ENCODE measurements around the gene STXBP1.
"Not testable (repeated sequence)": the region's sequence is repeated elsewhere in the genome, so short reads cannot be mapped to it uniquely, and the experiment has no call there.

Gene STXBP1

GRCh38 chr9:127580879-127581475 is 31.1 kb upstream of the STXBP1 start:
- no peaks in the 10 kb centered on the region for H3K36me3 ChIP-seq (ENCODE audit: control insufficient read depth, low read depth, low read length)
- H3K9ac ChIP-seq (ENCODE audit: low read length): no peak overlapping the region
- H3K27me3 ChIP-seq (ENCODE audit: control insufficient read depth, insufficient read depth, low read length): no peaks in the 10 kb centered on the region
- H3K4me3 ChIP-seq (ENCODE audit: low read length): no peak overlapping the region
- H3K9me3 ChIP-seq (ENCODE audit: control insufficient read depth, low read depth, low read length): no peaks in the 10 kb centered on the region
- H3K27ac ChIP-seq (ENCODE audit: low read length): no peak overlapping the region
- H3K4me1 ChIP-seq (ENCODE audit: control insufficient read depth, low read depth, low read length): peaks cover 6% of the 10 kb centered on the region

GRCh38 chr9:127584474-127584805 is 27.6 kb upstream of the STXBP1 start:
- H3K27ac ChIP-seq (ENCODE audit: low read length): not testable (repeated sequence)

GRCh38 chr9:127585161-127585819 is 26.8 kb upstream of the STXBP1 start:
- Histone ChIP-seq H3K36me3 (ENCODE audit: control insufficient read depth, low read depth, low read length) (no peaks in the 10 kb centered on the region), H3K27ac (ENCODE audit: low read length) (no peak overlapping the region), H3K9ac (ENCODE audit: low read length) (no peak overlapping the region), H3K27me3 (ENCODE audit: control insufficient read depth, insufficient read depth, low read length) (no peaks in the 10 kb centered on the region), H3K9me3 (ENCODE audit: control insufficient read depth, low read depth, low read length) (no peaks in the 10 kb centered on the region), H3K4me1 (ENCODE audit: control insufficient read depth, low read depth, low read length) (peaks cover 3% of the 10 kb centered on the region), H3K4me3 (ENCODE audit: low read length) (no peak overlapping the region)

More at GRCh38 chr9:127584474-127584805, 27.6 kb upstream of the STXBP1 start:
- H3K4me1 ChIP-seq (ENCODE audit: control insufficient read depth, low read depth, low read length); H3K9me3 ChIP-seq (ENCODE audit: control insufficient read depth, low read depth, low read length); H3K4me3 ChIP-seq (ENCODE audit: low read length); H3K36me3 ChIP-seq (ENCODE audit: control insufficient read depth, low read depth, low read length); H3K27me3 ChIP-seq (ENCODE audit: control insufficient read depth, insufficient read depth, low read length); H3K9ac ChIP-seq (ENCODE audit: low read length): not testable (repeated sequence)

DNA sequence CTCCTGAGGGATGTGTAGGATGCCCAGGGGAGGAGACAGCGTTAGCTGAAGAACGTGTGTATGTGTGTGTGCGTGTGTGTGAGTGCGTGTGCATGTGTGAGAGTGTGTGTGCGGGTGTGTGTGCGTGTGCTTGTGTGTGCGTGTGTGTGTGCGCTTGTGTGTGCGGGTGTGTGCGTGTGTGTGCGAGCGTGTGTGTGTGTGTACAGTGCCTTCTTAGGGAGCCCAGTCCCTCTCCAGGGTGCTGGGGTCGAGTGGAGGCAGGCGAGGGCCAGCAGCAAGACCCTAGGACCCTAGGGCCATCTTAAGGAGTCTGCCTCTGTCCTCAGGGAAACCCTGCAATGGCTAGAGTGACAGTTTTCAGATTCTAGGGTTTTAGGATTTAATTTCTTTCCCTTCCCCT is 26.0 kb upstream of the STXBP1 start:
- Histone ChIP-seq H3K9ac (ENCODE audit: low read length) (no peak overlapping the region), H3K27ac (ENCODE audit: low read length) (no peak overlapping the region), H3K9me3 (ENCODE audit: control insufficient read depth, low read depth, low read length) (no peaks in the 10 kb centered on the region), H3K4me1 (ENCODE audit: control insufficient read depth, low read depth, low read length) (peaks cover 3% of the 10 kb centered on the region), H3K27me3 (ENCODE audit: control insufficient read depth, insufficient read depth, low read length) (no peaks in the 10 kb centered on the region), H3K36me3 (ENCODE audit: control insufficient read depth, low read depth, low read length) (no peaks in the 10 kb centered on the region), H3K4me3 (ENCODE audit: low read length) (no peak overlapping the region)

- H3K27me3 ChIP-seq (ENCODE audit: control insufficient read depth, insufficient read depth, low read length): no peaks in the 10 kb centered on the region
- H3K4me1 ChIP-seq (ENCODE audit: control insufficient read depth, low read depth, low read length): peaks cover 3% of the 10 kb centered on the region
- H3K27ac ChIP-seq (ENCODE audit: low read length): no peak overlapping the region
- no peaks in the 10 kb centered on the region for H3K36me3 ChIP-seq (ENCODE audit: control insufficient read depth, low read depth, low read length)
- no peak overlapping the region for H3K4me3 ChIP-seq (ENCODE audit: low read length)
- no peaks in the 10 kb centered on the region for H3K9me3 ChIP-seq (ENCODE audit: control insufficient read depth, low read depth, low read length)
- no peak overlapping the region for H3K9ac ChIP-seq (ENCODE audit: low read length)
Observed at GRCh38 chr9:127586537-127586936, 25.5 kb upstream of the STXBP1 start.

DNA sequence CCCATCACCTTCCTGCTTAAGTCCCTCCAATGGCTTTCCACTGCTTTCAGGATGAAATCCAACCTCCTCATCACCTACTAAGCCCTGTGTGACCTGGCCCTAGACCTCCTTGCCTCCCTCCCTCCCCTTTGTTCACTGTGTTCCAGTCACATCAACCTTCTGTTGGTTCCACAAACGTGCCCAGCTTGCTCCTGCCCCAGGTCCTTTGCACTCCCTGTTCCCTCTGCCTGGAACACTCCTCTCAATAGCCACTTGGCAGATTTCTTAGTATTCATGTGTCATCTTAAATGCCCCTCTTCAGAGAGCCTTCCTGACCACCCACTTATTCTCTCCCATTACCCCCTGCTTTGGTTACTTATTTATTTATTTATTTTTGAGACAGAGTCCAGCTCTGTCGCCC is 24.1 kb upstream of the STXBP1 start:
- H3K9me3 ChIP-seq (ENCODE audit: control insufficient read depth, low read depth, low read length): no peaks in the 10 kb centered on the region
- H3K27ac ChIP-seq (ENCODE audit: low read length): no peak overlapping the region
- H3K9ac ChIP-seq (ENCODE audit: low read length): no peak overlapping the region

DNA sequence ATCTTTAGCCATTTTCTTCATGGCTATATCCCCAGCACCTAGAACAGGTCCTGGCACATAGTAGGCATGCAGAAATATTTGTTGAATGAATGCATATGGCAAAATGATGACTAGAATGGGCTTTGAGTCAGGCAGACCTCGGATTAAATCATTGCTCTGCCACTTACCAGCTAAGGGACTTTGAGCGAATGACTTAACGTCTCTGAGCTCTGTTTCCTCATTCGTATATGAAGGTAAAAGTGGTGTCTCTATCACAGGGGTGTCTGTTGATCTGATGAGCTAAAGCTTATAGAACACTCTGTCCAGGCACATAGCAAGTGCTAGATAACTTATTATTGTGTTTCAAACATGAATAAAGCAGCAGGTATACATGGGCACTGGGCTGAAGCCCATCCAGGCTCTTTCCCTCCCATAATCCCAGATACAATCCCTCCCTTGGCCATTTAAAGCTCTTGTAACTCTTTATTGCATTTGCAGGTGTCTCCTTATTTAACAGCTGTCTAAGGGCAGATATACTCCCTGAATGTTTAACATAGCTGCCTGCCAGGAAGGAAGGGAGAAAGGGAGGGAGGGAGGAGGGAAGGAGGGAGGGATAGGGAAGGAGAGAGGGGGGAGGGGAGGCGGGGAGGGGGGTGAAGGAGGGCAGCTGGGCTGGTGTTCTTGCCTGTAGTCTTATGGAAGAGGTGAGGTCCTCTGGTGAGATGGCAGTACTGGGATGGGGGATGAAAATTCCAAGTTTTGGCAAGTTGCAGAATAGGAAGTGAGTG is 23.2 kb upstream of the STXBP1 start:
- H3K27ac ChIP-seq (ENCODE audit: low read length): no peak overlapping the region
- H3K4me1 ChIP-seq (ENCODE audit: control insufficient read depth, low read depth, low read length): peaks cover 3% of the 10 kb centered on the region
- H3K9me3 ChIP-seq (ENCODE audit: control insufficient read depth, low read depth, low read length): no peaks in the 10 kb centered on the region
- H3K36me3 ChIP-seq (ENCODE audit: control insufficient read depth, low read depth, low read length): no peaks in the 10 kb centered on the region
- H3K4me3 ChIP-seq (ENCODE audit: low read length): no peak overlapping the region
- H3K9ac ChIP-seq (ENCODE audit: low read length): no peak overlapping the region
- no peaks in the 10 kb centered on the region for H3K27me3 ChIP-seq (ENCODE audit: control insufficient read depth, insufficient read depth, low read length)

More for the DNA sequence above, 24.1 kb upstream of the STXBP1 start:
- Histone ChIP-seq H3K27me3 (ENCODE audit: control insufficient read depth, insufficient read depth, low read length) (no peaks in the 10 kb centered on the region), H3K4me3 (ENCODE audit: low read length) (no peak overlapping the region), H3K36me3 (ENCODE audit: control insufficient read depth, low read depth, low read length) (no peaks in the 10 kb centered on the region), H3K4me1 (ENCODE audit: control insufficient read depth, low read depth, low read length) (peaks cover 3% of the 10 kb centered on the region)

GRCh38 chr9:127589955-127590370 is 22.1 kb upstream of the STXBP1 start:
- Histone ChIP-seq H3K27ac (ENCODE audit: low read length) (no peak overlapping the region), H3K9ac (ENCODE audit: low read length) (no peak overlapping the region), H3K36me3 (ENCODE audit: control insufficient read depth, low read depth, low read length) (no peaks in the 10 kb centered on the region), H3K4me1 (ENCODE audit: control insufficient read depth, low read depth, low read length) (peaks cover 3% of the 10 kb centered on the region), H3K4me3 (ENCODE audit: low read length) (no peak overlapping the region), H3K27me3 (ENCODE audit: control insufficient read depth, insufficient read depth, low read length) (no peaks in the 10 kb centered on the region), H3K9me3 (ENCODE audit: control insufficient read depth, low read depth, low read length) (no peaks in the 10 kb centered on the region)

GRCh38 chr9:127595611-127596010 is 16.5 kb upstream of the STXBP1 start:
- Histone ChIP-seq H3K9me3 (ENCODE audit: control insufficient read depth, low read depth, low read length) (no peaks in the 10 kb centered on the region), H3K4me1 (ENCODE audit: control insufficient read depth, low read depth, low read length) (no peaks in the 10 kb centered on the region), H3K36me3 (ENCODE audit: control insufficient read depth, low read depth, low read length) (no peaks in the 10 kb centered on the region), H3K9ac (ENCODE audit: low read length) (no peak overlapping the region), H3K27me3 (ENCODE audit: control insufficient read depth, insufficient read depth, low read length) (no peaks in the 10 kb centered on the region), H3K27ac (ENCODE audit: low read length) (no peak overlapping the region), H3K4me3 (ENCODE audit: low read length) (no peak overlapping the region)

- Histone ChIP-seq H3K36me3 (ENCODE audit: control insufficient read depth, low read depth, low read length) (no peaks in the 10 kb centered on the region), H3K27ac (ENCODE audit: low read length) (no peak overlapping the region), H3K9ac (ENCODE audit: low read length) (no peak overlapping the region), H3K4me3 (ENCODE audit: low read length) (no peak overlapping the region), H3K4me1 (ENCODE audit: control insufficient read depth, low read depth, low read length) (no peaks in the 10 kb centered on the region), H3K9me3 (ENCODE audit: control insufficient read depth, low read depth, low read length) (no peaks in the 10 kb centered on the region), H3K27me3 (ENCODE audit: control insufficient read depth, insufficient read depth, low read length) (no peaks in the 10 kb centered on the region)
Observed at GRCh38 chr9:127598839-127599549, 13.1 kb upstream of the STXBP1 start.

DNA sequence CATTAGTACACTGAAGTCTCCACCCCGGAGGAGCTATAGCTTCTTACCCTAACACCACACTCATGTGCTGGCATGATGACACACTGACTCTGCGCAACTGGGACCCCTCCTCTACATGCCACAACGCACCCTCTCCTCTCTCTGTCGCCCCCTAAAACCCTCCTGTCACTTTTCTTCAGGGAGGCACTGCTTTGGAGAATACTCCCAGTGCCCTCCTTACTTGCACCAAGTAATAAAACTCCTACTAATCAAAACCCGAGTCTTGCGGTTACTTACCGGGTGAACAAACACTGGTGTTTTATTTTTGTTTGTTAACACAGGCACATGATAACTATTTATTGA is 12.6 kb upstream of the STXBP1 start:
- Histone ChIP-seq H3K9me3 (ENCODE audit: control insufficient read depth, low read depth, low read length) (no peaks in the 10 kb centered on the region), H3K27ac (ENCODE audit: low read length) (no peak overlapping the region), H3K36me3 (ENCODE audit: control insufficient read depth, low read depth, low read length) (no peaks in the 10 kb centered on the region), H3K27me3 (ENCODE audit: control insufficient read depth, insufficient read depth, low read length) (no peaks in the 10 kb centered on the region), H3K4me3 (ENCODE audit: low read length) (no peak overlapping the region), H3K4me1 (ENCODE audit: control insufficient read depth, low read depth, low read length) (no peaks in the 10 kb centered on the region), H3K9ac (ENCODE audit: low read length) (no peak overlapping the region)

Data from iPS-18a (cell line).